ENCODE measurements around the gene LYSET.
A peak's percentile ranks its signal among the peaks of the same experiment; 100 is the strongest.
"Not testable (repeated sequence)": the region's sequence is repeated elsewhere in the genome, so short reads cannot be mapped to it uniquely, and the experiment has no call there.

The LYSET gene

DNA sequence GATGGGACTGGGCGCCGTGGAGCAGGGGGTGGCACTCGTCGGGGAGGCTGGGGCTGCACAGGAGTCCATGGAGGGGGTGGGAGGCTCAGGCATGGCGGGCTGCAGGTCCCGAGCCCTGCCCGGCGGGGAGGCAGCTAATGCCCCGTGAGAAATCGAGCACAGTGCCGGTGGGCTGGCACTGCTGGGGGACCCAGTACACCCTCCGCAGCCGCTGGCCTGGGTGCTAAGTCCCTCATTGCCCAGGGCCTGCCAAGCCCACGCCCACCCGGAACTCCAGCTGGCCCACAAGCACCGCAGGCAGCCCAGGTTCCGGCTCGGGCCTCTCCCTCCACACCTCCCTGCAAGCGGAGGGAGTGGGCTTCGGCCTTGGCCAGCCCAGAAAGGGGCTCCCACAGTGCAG is 15.0 kb upstream of the LYSET start:
- not testable (repeated sequence) for H3K9ac ChIP-seq (ENCODE audit: low read depth, low read length)

GRCh38 chr14:93171376-93171775 is 13.7 kb upstream of the LYSET start:
- no peak overlapping the region for H3K4me3 ChIP-seq (ENCODE audit: low read depth, low read length)
- no peaks in the 10 kb centered on the region for H3K27me3 ChIP-seq (ENCODE audit: control insufficient read depth, insufficient read depth, low read length)
- H3K9me3 ChIP-seq (ENCODE audit: control insufficient read depth, insufficient read depth, low read length), result no peaks in the 10 kb centered on the region
- H3K36me3 ChIP-seq (ENCODE audit: control insufficient read depth, insufficient read depth, low read length), result no peaks in the 10 kb centered on the region
- H3K4me1 ChIP-seq (ENCODE audit: control insufficient read depth, insufficient read depth, low read length), result no peaks in the 10 kb centered on the region
- no peak overlapping the region for H3K9ac ChIP-seq (ENCODE audit: low read depth, low read length)
- no peak overlapping the region for H3K27ac ChIP-seq (ENCODE audit: low read depth, low read length)

More for the DNA sequence above, 15.0 kb upstream of the LYSET start:
- H3K27ac ChIP-seq (ENCODE audit: low read depth, low read length); H3K4me1 ChIP-seq (ENCODE audit: control insufficient read depth, insufficient read depth, low read length); H3K9me3 ChIP-seq (ENCODE audit: control insufficient read depth, insufficient read depth, low read length); H3K36me3 ChIP-seq (ENCODE audit: control insufficient read depth, insufficient read depth, low read length); H3K27me3 ChIP-seq (ENCODE audit: control insufficient read depth, insufficient read depth, low read length); H3K4me3 ChIP-seq (ENCODE audit: low read depth, low read length): not testable (repeated sequence)

GRCh38 chr14:93173943-93174395 is 11.1 kb upstream of the LYSET start:
- Histone ChIP-seq H3K9me3 (ENCODE audit: control insufficient read depth, insufficient read depth, low read length) (no peaks in the 10 kb centered on the region), H3K27me3 (ENCODE audit: control insufficient read depth, insufficient read depth, low read length) (no peaks in the 10 kb centered on the region), H3K9ac (ENCODE audit: low read depth, low read length) (no peak overlapping the region), H3K4me3 (ENCODE audit: low read depth, low read length) (no peak overlapping the region), H3K36me3 (ENCODE audit: control insufficient read depth, insufficient read depth, low read length) (no peaks in the 10 kb centered on the region), H3K27ac (ENCODE audit: low read depth, low read length) (no peak overlapping the region), H3K4me1 (ENCODE audit: control insufficient read depth, insufficient read depth, low read length) (no peaks in the 10 kb centered on the region)

DNA sequence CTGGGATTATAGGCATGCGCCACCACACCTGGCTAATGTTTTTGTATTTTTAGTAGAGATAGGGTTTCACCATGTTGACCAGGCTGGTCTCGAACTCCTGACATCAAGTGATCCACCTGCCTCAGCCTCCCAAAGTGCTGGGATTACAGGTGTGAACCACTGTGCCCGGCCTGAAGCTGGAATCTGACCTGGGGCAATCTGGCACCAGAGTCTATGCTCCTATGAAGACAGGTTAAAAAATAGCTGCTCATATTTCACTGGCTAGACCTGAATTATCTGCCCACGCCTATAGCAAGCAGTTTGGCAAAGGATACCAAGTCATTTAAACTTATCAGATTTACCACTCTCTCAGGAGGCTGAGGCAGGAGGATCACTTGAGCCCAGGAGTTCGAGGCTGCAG is 10.4 kb upstream of the LYSET start:
- H3K4me3 ChIP-seq (ENCODE audit: low read depth, low read length); H3K27me3 ChIP-seq (ENCODE audit: control insufficient read depth, insufficient read depth, low read length); H3K9me3 ChIP-seq (ENCODE audit: control insufficient read depth, insufficient read depth, low read length); H3K4me1 ChIP-seq (ENCODE audit: control insufficient read depth, insufficient read depth, low read length); H3K9ac ChIP-seq (ENCODE audit: low read depth, low read length); H3K36me3 ChIP-seq (ENCODE audit: control insufficient read depth, insufficient read depth, low read length); H3K27ac ChIP-seq (ENCODE audit: low read depth, low read length): not testable (repeated sequence)

GRCh38 chr14:93175492-93175891 is 9.6 kb upstream of the LYSET start:
- Histone ChIP-seq H3K4me3 (ENCODE audit: low read depth, low read length) (no peak overlapping the region), H3K9me3 (ENCODE audit: control insufficient read depth, insufficient read depth, low read length) (no peaks in the 10 kb centered on the region), H3K36me3 (ENCODE audit: control insufficient read depth, insufficient read depth, low read length) (no peaks in the 10 kb centered on the region), H3K27ac (ENCODE audit: low read depth, low read length) (no peak overlapping the region), H3K27me3 (ENCODE audit: control insufficient read depth, insufficient read depth, low read length) (no peaks in the 10 kb centered on the region), H3K4me1 (ENCODE audit: control insufficient read depth, insufficient read depth, low read length) (no peaks in the 10 kb centered on the region), H3K9ac (ENCODE audit: low read depth, low read length) (no peak overlapping the region)

- H3K9me3 ChIP-seq (ENCODE audit: control insufficient read depth, insufficient read depth, low read length), result no peaks in the 10 kb centered on the region
- peak overlapping the region; percentile 92 for H3K4me3 ChIP-seq (ENCODE audit: low read depth, low read length)
- peak overlapping the region; percentile 97 for H3K27ac ChIP-seq (ENCODE audit: low read depth, low read length)
- peak overlapping the region; percentile 80; the same call in 1 of the 2 replicates for H3K9ac ChIP-seq (ENCODE audit: low read depth, low read length)
- peaks cover 7% of the 10 kb centered on the region for H3K4me1 ChIP-seq (ENCODE audit: control insufficient read depth, insufficient read depth, low read length)
- no peaks in the 10 kb centered on the region for H3K27me3 ChIP-seq (ENCODE audit: control insufficient read depth, insufficient read depth, low read length)
- peaks cover 37% of the 10 kb centered on the region for H3K36me3 ChIP-seq (ENCODE audit: control insufficient read depth, insufficient read depth, low read length)
These were observed 1.4 kb upstream of the LYSET start for GRCh38 chr14:93183596-93184317.

DNA sequence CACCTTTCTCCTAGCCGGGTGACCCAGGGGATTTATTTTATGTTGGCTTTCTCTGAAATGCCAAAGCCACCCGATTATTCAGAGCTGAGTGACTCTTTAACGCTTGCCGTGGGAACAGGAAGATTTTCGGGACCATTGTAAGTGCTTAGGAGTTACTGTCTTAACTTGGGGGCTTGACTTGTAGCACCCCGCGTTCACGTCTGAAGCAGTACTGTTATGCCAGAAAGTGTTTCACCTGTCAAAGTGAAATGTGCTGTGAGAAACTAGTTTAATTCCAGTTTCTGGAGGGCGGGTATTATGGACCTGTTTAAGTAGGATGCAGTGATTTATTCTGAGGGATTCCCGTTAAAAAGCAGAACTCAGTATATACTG is 218 bp downstream of the LYSET start:
- no peaks in the 10 kb centered on the region for H3K9me3 ChIP-seq (ENCODE audit: control insufficient read depth, insufficient read depth, low read length)
- no peaks in the 10 kb centered on the region for H3K27me3 ChIP-seq (ENCODE audit: control insufficient read depth, insufficient read depth, low read length)
- peak overlapping the region; percentile 74; the same call in 1 of the 2 replicates for H3K9ac ChIP-seq (ENCODE audit: low read depth, low read length)
- H3K4me1 ChIP-seq (ENCODE audit: control insufficient read depth, insufficient read depth, low read length), result peaks cover 7% of the 10 kb centered on the region
- peak overlapping the region; percentile 92 for H3K4me3 ChIP-seq (ENCODE audit: low read depth, low read length)
- peaks cover 42% of the 10 kb centered on the region for H3K36me3 ChIP-seq (ENCODE audit: control insufficient read depth, insufficient read depth, low read length)
- H3K27ac ChIP-seq (ENCODE audit: low read depth, low read length), result peak overlapping the region; percentile 97

DNA sequence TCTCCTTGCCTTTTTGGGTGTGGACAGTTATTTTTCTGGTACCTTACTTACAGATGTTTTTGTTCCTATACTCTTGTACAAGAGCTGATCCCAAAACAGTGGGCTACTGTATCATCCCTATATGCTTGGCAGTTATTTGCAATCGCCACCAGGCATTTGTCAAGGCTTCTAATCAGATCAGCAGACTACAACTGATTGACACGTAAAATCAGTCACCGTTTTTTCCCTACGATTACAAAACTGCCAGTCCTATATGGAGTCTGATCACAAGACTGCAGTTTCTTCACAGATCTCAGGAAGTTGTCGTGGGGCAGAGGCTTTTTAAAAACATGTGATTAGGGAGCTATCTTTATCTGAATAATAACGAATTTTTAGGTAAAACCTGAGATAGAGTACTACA is 1.3 kb downstream of the LYSET start:
- H3K4me1 ChIP-seq (ENCODE audit: control insufficient read depth, insufficient read depth, low read length), result peaks cover 7% of the 10 kb centered on the region
- no peaks in the 10 kb centered on the region for H3K27me3 ChIP-seq (ENCODE audit: control insufficient read depth, insufficient read depth, low read length)
- H3K27ac ChIP-seq (ENCODE audit: low read depth, low read length), result no peak overlapping the region
- no peak overlapping the region for H3K4me3 ChIP-seq (ENCODE audit: low read depth, low read length)
- no peaks in the 10 kb centered on the region for H3K9me3 ChIP-seq (ENCODE audit: control insufficient read depth, insufficient read depth, low read length)
- H3K36me3 ChIP-seq (ENCODE audit: control insufficient read depth, insufficient read depth, low read length), result peaks cover 42% of the 10 kb centered on the region
- H3K9ac ChIP-seq (ENCODE audit: low read depth, low read length), result no peak overlapping the region

DNA sequence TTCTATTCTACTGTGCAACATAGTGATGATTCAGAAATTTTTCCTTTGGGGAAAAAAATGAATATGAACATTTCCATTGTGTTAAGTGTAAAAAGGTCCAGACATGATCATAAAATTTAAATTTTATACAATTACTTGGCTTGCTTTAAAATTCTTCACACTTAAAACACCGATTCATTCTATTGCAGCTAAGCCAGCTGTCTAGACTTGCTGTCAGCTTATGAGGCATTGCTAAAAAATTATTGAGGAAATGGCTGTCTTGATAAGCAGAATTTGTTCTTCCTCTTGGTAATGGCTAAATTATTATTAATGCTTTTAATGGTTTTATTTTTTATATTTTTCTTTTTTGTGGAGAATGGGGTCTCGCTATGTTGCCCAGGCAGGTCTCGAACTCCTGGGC is 1.8 kb downstream of the LYSET start:
- H3K4me3 ChIP-seq (ENCODE audit: low read depth, low read length), result no peak overlapping the region
- H3K9ac ChIP-seq (ENCODE audit: low read depth, low read length), result no peak overlapping the region
- H3K27ac ChIP-seq (ENCODE audit: low read depth, low read length), result no peak overlapping the region
- H3K9me3 ChIP-seq (ENCODE audit: control insufficient read depth, insufficient read depth, low read length), result no peaks in the 10 kb centered on the region
- peaks cover 40% of the 10 kb centered on the region for H3K36me3 ChIP-seq (ENCODE audit: control insufficient read depth, insufficient read depth, low read length)
- H3K27me3 ChIP-seq (ENCODE audit: control insufficient read depth, insufficient read depth, low read length), result no peaks in the 10 kb centered on the region
- H3K4me1 ChIP-seq (ENCODE audit: control insufficient read depth, insufficient read depth, low read length), result peaks cover 7% of the 10 kb centered on the region

GRCh38 chr14:93195316-93195999 is 10.3 kb downstream of the LYSET start:
- Histone ChIP-seq H3K9me3 (ENCODE audit: control insufficient read depth, insufficient read depth, low read length) (no peaks in the 10 kb centered on the region), H3K27ac (ENCODE audit: low read depth, low read length) (no peak overlapping the region), H3K36me3 (ENCODE audit: control insufficient read depth, insufficient read depth, low read length) (no peaks in the 10 kb centered on the region), H3K4me1 (ENCODE audit: control insufficient read depth, insufficient read depth, low read length) (no peaks in the 10 kb centered on the region), H3K4me3 (ENCODE audit: low read depth, low read length) (no peak overlapping the region), H3K9ac (ENCODE audit: low read depth, low read length) (no peak overlapping the region), H3K27me3 (ENCODE audit: control insufficient read depth, insufficient read depth, low read length) (no peaks in the 10 kb centered on the region)

GRCh38 chr14:93199031-93199430 is 13.9 kb downstream of the LYSET start:
- Histone ChIP-seq H3K4me1 (ENCODE audit: control insufficient read depth, insufficient read depth, low read length) (no peaks in the 10 kb centered on the region), H3K9ac (ENCODE audit: low read depth, low read length) (no peak overlapping the region), H3K36me3 (ENCODE audit: control insufficient read depth, insufficient read depth, low read length) (no peaks in the 10 kb centered on the region), H3K4me3 (ENCODE audit: low read depth, low read length) (no peak overlapping the region), H3K27me3 (ENCODE audit: control insufficient read depth, insufficient read depth, low read length) (no peaks in the 10 kb centered on the region), H3K27ac (ENCODE audit: low read depth, low read length) (no peak overlapping the region), H3K9me3 (ENCODE audit: control insufficient read depth, insufficient read depth, low read length) (no peaks in the 10 kb centered on the region)

Data from HUES48 (cell line).